D721Med (cell line): Measurements from ENCODE around the gene BRINP1.

Source experiments
- DNase-seq: peaks from one replicate; pipeline ENCODE4 v3.0.0; 2011; ENCODE audit warnings: low spot score; ENCODE audit not compliant: insufficient read length
- FAIRE-seq: peaks from 2 replicates; lab custom pipeline; 2011; peaks lifted over from hg19 to GRCh38; lab: Jason Lieb, UNC
- TF ChIP-seq, protein P1 (sequence below): IDR thresholded peaks from 2 replicates; pipeline ENCODE4 v1.5.1; 2012; ENCODE audit warnings: mild to moderate bottlenecking, control low read depth; ENCODE audit not compliant: insufficient read depth; ENCODE audit errors: missing control alignments

Gene BRINP1

DNA sequence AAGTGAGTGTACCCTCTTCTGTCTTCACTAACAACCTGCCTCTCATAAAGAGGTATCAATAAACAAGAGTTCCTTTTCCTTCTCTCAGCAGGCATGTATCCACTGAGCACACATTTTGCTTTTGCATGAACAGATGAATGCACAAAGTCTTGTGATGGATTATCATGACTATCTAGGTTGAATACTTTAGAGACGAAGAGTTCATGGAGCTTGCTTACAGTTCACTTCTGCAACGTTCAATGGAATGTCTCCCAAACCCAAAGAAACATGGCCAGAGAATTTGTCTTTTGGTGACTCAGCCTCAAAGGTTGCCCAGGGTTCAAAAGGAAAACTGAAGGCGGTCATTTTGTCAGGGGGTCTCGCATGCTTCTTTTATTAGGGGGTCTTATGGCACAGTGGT is 55.4 kb downstream of the BRINP1 start:
- no peak for DNase-seq
- no peak for FAIRE-seq
- TF ChIP-seq, protein P1, sequence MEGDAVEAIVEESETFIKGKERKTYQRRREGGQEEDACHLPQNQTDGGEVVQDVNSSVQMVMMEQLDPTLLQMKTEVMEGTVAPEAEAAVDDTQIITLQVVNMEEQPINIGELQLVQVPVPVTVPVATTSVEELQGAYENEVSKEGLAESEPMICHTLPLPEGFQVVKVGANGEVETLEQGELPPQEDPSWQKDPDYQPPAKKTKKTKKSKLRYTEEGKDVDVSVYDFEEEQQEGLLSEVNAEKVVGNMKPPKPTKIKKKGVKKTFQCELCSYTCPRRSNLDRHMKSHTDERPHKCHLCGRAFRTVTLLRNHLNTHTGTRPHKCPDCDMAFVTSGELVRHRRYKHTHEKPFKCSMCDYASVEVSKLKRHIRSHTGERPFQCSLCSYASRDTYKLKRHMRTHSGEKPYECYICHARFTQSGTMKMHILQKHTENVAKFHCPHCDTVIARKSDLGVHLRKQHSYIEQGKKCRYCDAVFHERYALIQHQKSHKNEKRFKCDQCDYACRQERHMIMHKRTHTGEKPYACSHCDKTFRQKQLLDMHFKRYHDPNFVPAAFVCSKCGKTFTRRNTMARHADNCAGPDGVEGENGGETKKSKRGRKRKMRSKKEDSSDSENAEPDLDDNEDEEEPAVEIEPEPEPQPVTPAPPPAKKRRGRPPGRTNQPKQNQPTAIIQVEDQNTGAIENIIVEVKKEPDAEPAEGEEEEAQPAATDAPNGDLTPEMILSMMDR, result no peak

- DNase-seq (no peak), FAIRE-seq (no peak)
- TF ChIP-seq, protein P1, result no peak
Measured at GRCh38 chr9:119310741-119311140, 58.5 kb downstream of the BRINP1 start.

DNA sequence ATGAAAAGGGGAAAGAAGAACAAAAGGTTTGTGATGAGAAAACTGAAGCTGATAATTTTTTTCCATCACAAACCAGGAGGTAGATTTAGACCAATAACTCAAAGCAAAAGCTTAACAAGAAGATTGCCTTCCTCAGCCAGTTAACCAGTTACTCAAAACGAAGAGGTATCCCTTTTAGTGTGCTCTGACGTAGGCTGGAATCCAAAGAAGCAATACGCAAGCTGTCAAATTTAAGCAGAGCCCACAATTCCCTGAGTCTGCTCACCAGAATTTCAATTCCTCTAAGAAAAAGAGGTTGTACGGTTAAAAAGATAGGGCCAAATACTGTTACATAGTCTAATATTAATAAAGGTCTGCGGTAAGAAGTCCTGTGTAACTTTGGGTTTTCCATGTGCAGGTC is 61.8 kb downstream of the BRINP1 start:
- DNase-seq (no peak), FAIRE-seq (no peak)
- TF ChIP-seq, protein P1, result no peak

GRCh38 chr9:119304555-119304954 is 64.7 kb downstream of the BRINP1 start:
- no peak for FAIRE-seq
- no peak for DNase-seq
- TF ChIP-seq, protein P1, result no peak

- no peak for FAIRE-seq
- DNase-seq, result no peak
- TF ChIP-seq, protein P1, result no peak
Measured at GRCh38 chr9:119302988-119303698, 66.1 kb downstream of the BRINP1 start.

DNA sequence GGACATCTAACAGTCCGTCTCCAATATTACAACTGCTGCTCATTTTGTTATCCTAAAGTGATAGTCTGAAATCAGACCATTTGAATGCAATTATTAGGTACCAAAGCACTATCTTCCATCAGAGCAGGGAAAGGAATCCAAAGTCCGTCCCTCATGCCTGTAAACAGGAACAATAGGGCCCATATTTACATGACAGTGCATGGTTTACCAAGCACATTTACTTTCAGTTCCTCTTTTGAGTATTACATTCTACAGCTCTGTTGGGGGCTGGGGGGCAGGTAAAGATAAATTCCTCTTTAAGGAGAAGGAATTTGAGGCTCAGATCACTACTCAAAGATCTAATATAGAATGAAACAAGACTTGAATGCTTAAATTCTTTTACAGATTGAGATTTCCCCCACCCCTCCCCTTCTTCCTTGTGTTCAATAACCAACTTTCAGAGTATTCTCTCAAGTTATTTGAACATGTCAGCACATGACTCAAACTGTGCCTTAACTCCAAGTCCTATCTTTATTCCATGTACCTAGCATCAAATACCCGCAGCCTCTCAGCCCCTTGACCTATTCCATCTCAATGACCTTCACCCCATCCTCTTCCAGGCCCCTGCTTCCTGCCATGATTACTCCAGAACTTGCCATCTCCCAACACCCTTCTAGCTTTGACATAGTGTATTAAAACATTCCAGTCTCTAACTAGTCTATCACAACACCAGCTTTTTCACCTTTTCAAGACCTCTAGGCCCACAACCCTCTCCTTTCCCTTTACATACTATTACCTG is 71.0 kb downstream of the BRINP1 start:
- FAIRE-seq (no peak), DNase-seq (no peak)
- TF ChIP-seq, protein P1, result no peak

DNA sequence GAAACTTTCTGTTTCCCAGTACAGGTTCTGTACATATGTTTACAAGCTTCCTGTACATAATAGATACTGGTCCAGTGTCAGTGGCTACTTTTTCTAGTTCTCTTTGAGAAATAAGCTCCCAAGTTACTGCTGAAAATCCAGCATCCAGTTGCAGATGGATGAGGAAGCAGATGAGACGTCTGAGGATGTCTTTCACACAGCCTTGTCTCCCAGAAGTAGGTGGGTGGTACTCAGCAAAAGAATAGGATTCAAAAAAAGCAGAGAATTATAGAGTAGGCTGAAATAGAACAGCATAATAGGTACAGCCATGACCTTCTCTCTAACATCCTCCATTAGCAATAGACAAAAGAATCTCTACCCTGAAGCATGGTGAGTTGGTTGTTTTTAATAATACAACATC is 77.7 kb downstream of the BRINP1 start:
- DNase-seq (no peak), FAIRE-seq (no peak)
- TF ChIP-seq, protein P1, result no peak
